Measurements from ENCODE around the gene FIGLA. TPM values are rescaled to one million over a fixed set of nuclear protein-coding genes. Genes with fewer than 3 reads are reported as not detected.

FIGLA gene
- total RNA-seq, 1 donor from 2014 or later: not detected

GRCh38 chr2:70776266-70776665, 14.2 kb downstream of the FIGLA start:
- DNase-seq (ENCODE audit: low read depth): no peak

- DNase-seq (ENCODE audit: low read depth): no peak
These were observed 15.3 kb downstream of the FIGLA start for GRCh38 chr2:70775141-70775540.

DNA sequence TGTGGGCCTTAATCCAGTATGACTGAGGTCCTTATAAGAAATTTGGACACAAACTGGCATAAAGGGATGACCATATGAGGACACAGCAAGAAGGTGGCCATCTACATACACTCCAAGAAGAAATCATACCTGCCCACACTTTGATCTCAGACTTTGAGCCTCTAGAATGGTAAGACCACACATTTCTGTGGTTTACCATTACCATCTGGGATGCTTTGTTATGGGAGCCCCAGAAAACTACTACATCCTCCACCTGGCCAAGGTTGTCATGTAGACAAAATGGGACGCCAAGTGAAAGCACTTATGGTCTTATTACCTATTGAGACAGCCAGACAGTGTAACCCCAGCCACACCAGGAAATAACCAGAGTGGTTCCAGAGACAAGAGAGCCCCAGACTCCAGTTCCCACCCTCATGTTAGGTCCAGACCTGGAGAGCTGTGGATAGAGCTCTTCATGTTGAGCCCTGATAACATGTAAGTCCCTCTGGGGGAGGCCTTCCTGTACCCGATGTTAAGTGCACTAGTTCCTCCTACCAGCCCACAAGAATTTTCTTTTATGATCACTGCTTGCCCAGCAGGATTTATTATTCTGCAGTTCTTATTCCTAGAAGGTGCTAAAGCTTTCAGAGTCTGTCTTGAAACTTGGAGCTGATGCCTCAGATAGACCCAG, 17.8 kb downstream of the FIGLA start:
- no peak for DNase-seq (ENCODE audit: low read depth)

- DNase-seq (ENCODE audit: low read depth): no peak
These were observed 19.0 kb downstream of the FIGLA start for GRCh38 chr2:70771446-70771845.

DNA sequence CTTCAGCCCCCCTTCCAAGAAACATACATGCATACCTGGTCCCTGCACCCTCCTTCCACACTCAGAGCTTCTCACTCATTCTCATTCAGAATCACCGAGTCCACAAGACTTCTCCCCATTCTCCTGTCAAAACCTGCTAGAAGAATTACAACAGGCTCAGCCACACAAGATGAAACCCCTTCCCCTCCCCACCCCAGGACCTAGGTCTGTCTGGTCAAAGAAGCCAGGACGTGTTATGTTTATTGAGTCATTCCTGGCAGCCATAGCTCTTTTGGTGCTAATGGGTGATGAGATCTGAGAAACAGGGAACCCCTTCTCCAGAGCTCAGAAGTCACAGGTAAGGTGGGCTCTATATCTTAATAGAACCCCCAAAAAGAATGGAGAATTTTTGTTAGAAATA, 21.0 kb downstream of the FIGLA start:
- no peak for DNase-seq (ENCODE audit: low read depth)

- DNase-seq (ENCODE audit: low read depth): no peak
These were observed 21.8 kb downstream of the FIGLA start for GRCh38 chr2:70768590-70769085.

GRCh38 chr2:70767699-70768589, 22.5 kb downstream of the FIGLA start, which contains the start of gene ADD2:
Gene ADD2 (minus strand): TSS chr2:70768200. CDS start chr2:70706408, 61,792 bp downstream.
- DNase-seq (ENCODE audit: low read depth): no peak

DNA sequence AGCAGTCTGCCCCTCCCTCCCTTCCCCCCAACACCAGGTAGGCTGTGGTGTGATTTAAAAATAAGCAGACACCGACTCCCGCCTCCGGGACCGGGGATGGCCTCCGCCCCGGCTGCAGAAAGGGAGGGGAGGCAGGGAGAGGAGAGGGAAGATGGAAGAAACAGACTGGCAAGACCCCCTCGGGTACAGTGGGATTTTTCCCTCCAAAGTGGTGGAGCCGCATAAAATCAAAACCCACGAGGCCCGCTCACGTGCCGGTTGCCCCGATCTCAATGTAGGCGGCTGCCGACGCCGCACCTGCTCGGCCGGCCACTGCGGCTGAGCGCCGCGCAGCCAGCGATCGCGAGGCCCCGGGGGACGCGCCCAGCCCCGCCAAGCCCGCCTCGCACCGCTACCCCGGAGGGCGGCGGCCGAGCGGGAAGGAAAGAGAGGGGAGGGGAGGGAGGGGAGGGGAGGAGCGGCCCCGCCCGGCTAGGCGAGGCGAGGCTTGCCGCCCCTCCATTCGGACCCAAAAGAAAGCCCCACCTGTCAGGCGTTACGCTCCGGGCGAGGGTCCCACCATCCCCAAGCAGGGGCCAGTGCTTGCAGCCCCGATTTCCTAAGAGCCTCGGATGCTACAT, 23.3 kb downstream of the FIGLA start:
- no peak for DNase-seq (ENCODE audit: low read depth)

GRCh38 chr2:70766357-70767078, 23.9 kb downstream of the FIGLA start:
- DNase-seq (ENCODE audit: low read depth): no peak

DNA sequence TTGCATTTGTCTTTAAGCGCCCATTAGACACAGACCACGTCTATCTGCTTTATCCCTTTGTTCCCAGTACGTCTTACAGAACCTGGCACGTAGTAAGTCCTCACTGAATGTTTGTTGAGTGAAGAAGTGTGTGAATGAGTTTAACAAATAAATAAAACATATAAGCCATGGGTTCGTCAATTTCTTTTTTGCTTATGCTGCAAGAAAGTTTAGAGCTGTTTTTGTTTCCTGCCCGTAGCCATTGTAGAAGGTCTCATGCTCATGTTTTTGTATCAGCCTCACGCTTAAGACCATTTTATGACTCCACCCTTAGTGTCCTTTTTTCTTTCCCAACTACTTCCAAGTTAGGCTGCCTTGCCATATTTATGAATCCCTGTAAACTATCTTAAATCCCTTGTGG, 24.9 kb downstream of the FIGLA start:
- DNase-seq (ENCODE audit: low read depth): no peak

DNA sequence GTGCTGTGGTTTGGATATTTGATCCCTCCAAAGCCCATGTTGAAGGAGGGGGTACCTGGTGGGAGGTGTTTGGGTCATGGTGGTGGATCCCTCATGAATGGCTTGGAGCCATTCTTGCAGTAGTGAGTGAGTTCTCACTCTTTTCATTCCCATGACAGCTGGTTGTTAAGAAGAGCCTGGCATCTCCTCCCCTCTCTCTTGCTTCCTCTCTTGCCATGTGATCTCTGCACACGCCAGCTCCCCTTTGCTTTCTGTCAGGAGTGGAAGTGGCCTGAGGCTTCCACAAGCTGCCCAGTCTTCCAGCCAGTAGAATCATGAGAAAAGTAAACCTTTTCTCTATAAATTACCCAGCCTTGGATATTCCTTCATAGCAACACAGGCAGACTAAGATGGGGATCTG, 31.0 kb downstream of the FIGLA start:
- DNase-seq (ENCODE audit: low read depth): no peak

- no peak for DNase-seq (ENCODE audit: low read depth)
These were observed 32.5 kb downstream of the FIGLA start for GRCh38 chr2:70757966-70758365.

DNA sequence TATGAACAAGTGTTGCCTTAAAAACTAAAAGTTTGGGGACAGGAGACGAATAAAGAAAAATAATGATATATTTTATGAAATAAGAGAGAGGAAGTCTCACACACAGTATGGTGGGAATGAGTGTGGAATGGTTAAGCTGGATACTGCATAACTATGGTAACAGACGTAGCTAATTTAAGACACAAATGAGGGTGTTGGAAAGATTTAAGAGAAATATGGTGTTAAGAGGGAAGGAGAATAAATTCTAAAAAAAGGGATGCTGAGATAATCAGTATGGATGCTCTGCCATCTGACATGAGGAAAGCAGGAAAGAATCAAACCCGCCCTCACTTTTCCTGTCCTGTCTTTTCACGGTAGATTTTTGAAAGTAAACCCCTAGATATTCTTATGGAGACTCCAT, 33.1 kb downstream of the FIGLA start:
- DNase-seq (ENCODE audit: low read depth): no peak

DNA sequence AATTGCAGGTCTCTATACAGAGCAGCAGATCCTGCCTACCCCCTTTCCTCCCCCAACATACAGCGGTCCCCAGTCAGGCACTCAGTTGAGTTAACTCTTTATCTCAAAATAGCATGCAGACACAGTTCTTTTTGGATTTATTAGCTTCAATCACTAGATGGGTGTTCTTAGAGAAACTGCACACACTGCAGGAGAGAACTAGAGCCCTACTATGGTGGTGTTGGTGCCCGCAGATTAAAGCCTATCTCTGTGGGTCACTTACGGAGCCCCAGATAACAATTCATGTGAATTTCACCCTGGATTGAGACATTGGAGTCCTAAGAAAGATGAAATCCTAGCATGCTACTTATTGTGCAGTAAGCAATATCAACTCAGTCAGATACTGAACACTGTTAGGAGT, 34.3 kb downstream of the FIGLA start:
- no peak for DNase-seq (ENCODE audit: low read depth)

GRCh38 chr2:70753902-70754301, 36.5 kb downstream of the FIGLA start:
- DNase-seq (ENCODE audit: low read depth): no peak

GRCh38 chr2:70753031-70753430, 37.4 kb downstream of the FIGLA start:
- no peak for DNase-seq (ENCODE audit: low read depth)

DNA sequence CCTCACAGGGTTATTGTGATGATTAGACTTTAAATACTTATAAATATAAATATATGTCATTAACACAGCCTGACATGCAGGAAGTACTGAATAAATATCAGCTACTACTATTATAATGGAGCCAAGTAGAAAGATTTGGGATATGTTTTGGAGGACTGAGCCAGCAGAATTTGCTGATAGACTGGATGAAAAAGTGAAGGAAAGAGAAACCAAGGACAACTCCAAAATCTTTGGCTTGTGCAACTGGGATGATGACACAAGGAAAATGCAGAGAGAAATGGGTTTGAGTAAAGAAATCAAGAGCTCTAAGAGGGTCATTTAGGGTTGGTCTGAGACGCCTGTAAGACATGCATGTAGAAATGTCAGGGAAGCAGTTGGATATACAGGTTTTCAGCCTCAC, 38.0 kb downstream of the FIGLA start:
- DNase-seq (ENCODE audit: low read depth): no peak

- DNase-seq (ENCODE audit: low read depth): no peak
These were observed 38.6 kb downstream of the FIGLA start for GRCh38 chr2:70751881-70752280.

- no peak for DNase-seq (ENCODE audit: low read depth)
These were observed 40.1 kb downstream of the FIGLA start for GRCh38 chr2:70750320-70750719.

GRCh38 chr2:70748002-70748784, 42.2 kb downstream of the FIGLA start:
- no peak for DNase-seq (ENCODE audit: low read depth)

Measured in myocyte (in vitro differentiated cells).